Measurements from ENCODE around the gene VTCN1.
"Not testable (repeated sequence)": the region's sequence is repeated elsewhere in the genome, so short reads cannot be mapped to it uniquely, and the experiment has no call there.

Gene VTCN1

GRCh38 chr1:117124661-117125060 is 86.1 kb downstream of the VTCN1 start:
- Histone ChIP-seq H3K4me1 (ENCODE audit: control insufficient read depth, insufficient read depth, low read length, poor library complexity, severe bottlenecking) (peaks cover 4% of the 10 kb centered on the region), H3K4me3 (ENCODE audit: extremely low read depth, insufficient read depth, low read length, poor library complexity, severe bottlenecking) (no peak overlapping the region), H3K27ac (ENCODE audit: low read depth, low read length, severe bottlenecking) (no peak overlapping the region), H3K9me3 (ENCODE audit: control insufficient read depth, low read length) (no peaks in the 10 kb centered on the region), H3K36me3 (ENCODE audit: control insufficient read depth, insufficient read depth, low read length) (no peaks in the 10 kb centered on the region)
- WGBS, 2 experiments (ENCODE audit: insufficient coverage in 2 of 2): 78 to 86% methylated on average over 1 of the region's 1 CpG

- Histone ChIP-seq H3K9me3 (ENCODE audit: control insufficient read depth, low read length) (no peaks in the 10 kb centered on the region), H3K4me1 (ENCODE audit: control insufficient read depth, insufficient read depth, low read length, poor library complexity, severe bottlenecking) (peaks cover 4% of the 10 kb centered on the region), H3K27ac (ENCODE audit: low read depth, low read length, severe bottlenecking) (no peak overlapping the region), H3K4me3 (ENCODE audit: extremely low read depth, insufficient read depth, low read length, poor library complexity, severe bottlenecking) (no peak overlapping the region), H3K36me3 (ENCODE audit: control insufficient read depth, insufficient read depth, low read length) (peaks cover 2% of the 10 kb centered on the region)
- 90% methylated on average over 2 of the region's 2 CpGs; no CpG with 5 or more reads in 1 of the 2 experiments for WGBS, 2 experiments (ENCODE audit: insufficient coverage in 2 of 2)
Measured at GRCh38 chr1:117123274-117123673, 87.5 kb downstream of the VTCN1 start.

GRCh38 chr1:117122330-117123025 is 88.2 kb downstream of the VTCN1 start:
- Histone ChIP-seq H3K27ac (ENCODE audit: low read depth, low read length, severe bottlenecking) (peak overlapping the region; percentile 94), H3K9me3 (ENCODE audit: control insufficient read depth, low read length) (no peaks in the 10 kb centered on the region), H3K36me3 (ENCODE audit: control insufficient read depth, insufficient read depth, low read length) (peaks cover 10% of the 10 kb centered on the region), H3K4me3 (ENCODE audit: extremely low read depth, insufficient read depth, low read length, poor library complexity, severe bottlenecking) (peak overlapping the region; percentile 55), H3K4me1 (ENCODE audit: control insufficient read depth, insufficient read depth, low read length, poor library complexity, severe bottlenecking) (peaks cover 4% of the 10 kb centered on the region)
- WGBS, 2 experiments (ENCODE audit: insufficient coverage in 2 of 2): 43 to 44% methylated on average over 29 of the region's 32 CpGs

- Histone ChIP-seq H3K9me3 (ENCODE audit: control insufficient read depth, low read length) (no peaks in the 10 kb centered on the region), H3K4me1 (ENCODE audit: control insufficient read depth, insufficient read depth, low read length, poor library complexity, severe bottlenecking) (peaks cover 4% of the 10 kb centered on the region), H3K4me3 (ENCODE audit: extremely low read depth, insufficient read depth, low read length, poor library complexity, severe bottlenecking) (peak within 1 kb of the TSS; percentile 55), H3K27ac (ENCODE audit: low read depth, low read length, severe bottlenecking) (peak within 1 kb of the TSS; percentile 94), H3K36me3 (ENCODE audit: control insufficient read depth, insufficient read depth, low read length) (peaks cover 10% of the 10 kb centered on the region)
- WGBS, 2 experiments (ENCODE audit: insufficient coverage in 2 of 2): 0 to 1% methylated on average over 44 to 56 of the region's 71 CpGs
Measured at GRCh38 chr1:117121589-117122329, 89.0 kb downstream of the VTCN1 start, which contains the start of gene TRIM45. Gene TRIM45, minus strand, starts transcription at chr1:117121749. Its CDS starts 548 bp downstream, at chr1:117121201.

- H3K4me3 ChIP-seq (ENCODE audit: extremely low read depth, insufficient read depth, low read length, poor library complexity, severe bottlenecking): peak overlapping the region; percentile 55
- peak overlapping the region; percentile 94 for H3K27ac ChIP-seq (ENCODE audit: low read depth, low read length, severe bottlenecking)
- H3K36me3 ChIP-seq (ENCODE audit: control insufficient read depth, insufficient read depth, low read length): peaks cover 10% of the 10 kb centered on the region
- H3K4me1 ChIP-seq (ENCODE audit: control insufficient read depth, insufficient read depth, low read length, poor library complexity, severe bottlenecking): peaks cover 4% of the 10 kb centered on the region
- WGBS, 2 experiments (ENCODE audit: insufficient coverage in 2 of 2): 26 to 38% methylated on average over 16 to 22 of the region's 29 CpGs
- H3K9me3 ChIP-seq (ENCODE audit: control insufficient read depth, low read length): no peaks in the 10 kb centered on the region
Measured at GRCh38 chr1:117120774-117121588, 89.7 kb downstream of the VTCN1 start.

- 85 to 95% methylated on average over 4 to 10 of the region's 10 CpGs for WGBS, 2 experiments (ENCODE audit: insufficient coverage in 2 of 2)
- H3K4me1 ChIP-seq (ENCODE audit: control insufficient read depth, insufficient read depth, low read length, poor library complexity, severe bottlenecking); H3K9me3 ChIP-seq (ENCODE audit: control insufficient read depth, low read length): not testable (repeated sequence)
Measured at GRCh38 chr1:117119144-117119543, 91.6 kb downstream of the VTCN1 start.

GRCh38 chr1:117118137-117118536 is 92.6 kb downstream of the VTCN1 start:
- Histone ChIP-seq H3K9me3 (ENCODE audit: control insufficient read depth, low read length) (no peaks in the 10 kb centered on the region), H3K36me3 (ENCODE audit: control insufficient read depth, insufficient read depth, low read length) (peaks cover 21% of the 10 kb centered on the region), H3K4me3 (ENCODE audit: extremely low read depth, insufficient read depth, low read length, poor library complexity, severe bottlenecking) (no peak overlapping the region), H3K4me1 (ENCODE audit: control insufficient read depth, insufficient read depth, low read length, poor library complexity, severe bottlenecking) (peaks cover 4% of the 10 kb centered on the region), H3K27ac (ENCODE audit: low read depth, low read length, severe bottlenecking) (no peak overlapping the region)
- WGBS, 2 experiments (ENCODE audit: insufficient coverage in 2 of 2): 90 to 97% methylated on average over 11 to 12 of the region's 12 CpGs

More at GRCh38 chr1:117119144-117119543, 91.6 kb downstream of the VTCN1 start:
- H3K36me3 ChIP-seq (ENCODE audit: control insufficient read depth, insufficient read depth, low read length): peaks cover 16% of the 10 kb centered on the region
- not testable (repeated sequence) for H3K4me3 ChIP-seq (ENCODE audit: extremely low read depth, insufficient read depth, low read length, poor library complexity, severe bottlenecking); H3K27ac ChIP-seq (ENCODE audit: low read depth, low read length, severe bottlenecking)

GRCh38 chr1:117117697-117118096 is 93.0 kb downstream of the VTCN1 start:
- H3K4me3 ChIP-seq (ENCODE audit: extremely low read depth, insufficient read depth, low read length, poor library complexity, severe bottlenecking): no peak overlapping the region
- H3K27ac ChIP-seq (ENCODE audit: low read depth, low read length, severe bottlenecking): no peak overlapping the region
- peaks cover 24% of the 10 kb centered on the region for H3K36me3 ChIP-seq (ENCODE audit: control insufficient read depth, insufficient read depth, low read length)
- 83 to 100% methylated on average over 2 of the region's 2 CpGs for WGBS, 2 experiments (ENCODE audit: insufficient coverage in 2 of 2)
- H3K9me3 ChIP-seq (ENCODE audit: control insufficient read depth, low read length): no peaks in the 10 kb centered on the region
- peaks cover 4% of the 10 kb centered on the region for H3K4me1 ChIP-seq (ENCODE audit: control insufficient read depth, insufficient read depth, low read length, poor library complexity, severe bottlenecking)

GRCh38 chr1:117116784-117117130 is 94.0 kb downstream of the VTCN1 start:
- 88 to 94% methylated on average over 3 of the region's 3 CpGs for WGBS, 2 experiments (ENCODE audit: insufficient coverage in 2 of 2)
- H3K27ac ChIP-seq (ENCODE audit: low read depth, low read length, severe bottlenecking): no peak overlapping the region
- H3K36me3 ChIP-seq (ENCODE audit: control insufficient read depth, insufficient read depth, low read length): peaks cover 24% of the 10 kb centered on the region
- H3K4me1 ChIP-seq (ENCODE audit: control insufficient read depth, insufficient read depth, low read length, poor library complexity, severe bottlenecking): no peaks in the 10 kb centered on the region
- H3K4me3 ChIP-seq (ENCODE audit: extremely low read depth, insufficient read depth, low read length, poor library complexity, severe bottlenecking): no peak overlapping the region
- no peaks in the 10 kb centered on the region for H3K9me3 ChIP-seq (ENCODE audit: control insufficient read depth, low read length)

GRCh38 chr1:117116090-117116783 is 94.5 kb downstream of the VTCN1 start:
- H3K4me3 ChIP-seq (ENCODE audit: extremely low read depth, insufficient read depth, low read length, poor library complexity, severe bottlenecking): no peak overlapping the region
- whole genome bisulfite sequencing, 2 experiments (ENCODE audit: insufficient coverage in 2 of 2): 90 to 95% methylated on average over 8 to 9 of the region's 13 CpGs
- H3K9me3 ChIP-seq (ENCODE audit: control insufficient read depth, low read length): no peaks in the 10 kb centered on the region
- H3K4me1 ChIP-seq (ENCODE audit: control insufficient read depth, insufficient read depth, low read length, poor library complexity, severe bottlenecking): no peaks in the 10 kb centered on the region
- H3K27ac ChIP-seq (ENCODE audit: low read depth, low read length, severe bottlenecking): no peak overlapping the region
- peaks cover 24% of the 10 kb centered on the region for H3K36me3 ChIP-seq (ENCODE audit: control insufficient read depth, insufficient read depth, low read length)

All from mesodermal cell (in vitro differentiated cells).